Cerebellar cortex (tissue), 1 donor: ENCODE results near the gene NPB.

Source experiments
- DNase-seq: peaks from one replicate; pipeline ENCODE4 v3.0.0-alpha.2; 2015; ENCODE audit warnings: low spot score

Gene NPB

GRCh38 chr17:81926451-81927151, 24.6 kb downstream of the NPB start:
- peak; percentile 76 for DNase-seq

- no peak for DNase-seq
Observed at GRCh38 chr17:81927152-81927652, 25.2 kb downstream of the NPB start.

GRCh38 chr17:81927653-81928543, 25.9 kb downstream of the NPB start, which contains the start of gene MAFG:
Gene MAFG, minus strand, starts transcription at chr17:81927735. Its CDS starts 4,550 bp downstream, at chr17:81923185.
- peak; percentile 93 for DNase-seq

GRCh38 chr17:81928544-81929252, 26.7 kb downstream of the NPB start:
- DNase-seq = no peak

- DNase-seq = no peak
Observed at GRCh38 chr17:81929253-81930141, 27.5 kb downstream of the NPB start.

- no peak for DNase-seq
Observed at GRCh38 chr17:81930142-81931125, 28.4 kb downstream of the NPB start.

GRCh38 chr17:81931189-81931556, 29.1 kb downstream of the NPB start:
- no peak for DNase-seq

GRCh38 chr17:81931557-81932332, 29.7 kb downstream of the NPB start:
- no peak for DNase-seq

GRCh38 chr17:81932333-81932983, 30.4 kb downstream of the NPB start:
- no peak for DNase-seq

- DNase-seq = no peak
Observed at GRCh38 chr17:81933178-81933699, 31.2 kb downstream of the NPB start.

- DNase-seq = no peak
Observed at GRCh38 chr17:81934098-81934757, 32.2 kb downstream of the NPB start.

GRCh38 chr17:81934850-81935708, 33.0 kb downstream of the NPB start:
- DNase-seq = no peak

- no peak for DNase-seq
Observed at GRCh38 chr17:81935709-81936084, 33.7 kb downstream of the NPB start.

- DNase-seq = no peak
Observed at GRCh38 chr17:81939218-81939617, 37.2 kb downstream of the NPB start.

GRCh38 chr17:81939881-81940385, 37.9 kb downstream of the NPB start:
- peak; percentile 49 for DNase-seq

GRCh38 chr17:81940538-81941483, 38.8 kb downstream of the NPB start:
- DNase-seq = no peak
